Osteocyte (in vitro differentiated cells): Measurements from ENCODE around the gene TMEM11. TPM values are rescaled to one million over a fixed set of nuclear protein-coding genes. Genes with fewer than 3 reads are reported as not detected.

Experiments used
- DNase-seq: peaks from one replicate; pipeline ENCODE4 v3.0.0; 2021; ENCODE audit warnings: mixed read lengths; ENCODE audit not compliant: unreplicated experiment; ENCODE audit errors: extremely low spot score
- H3K27ac Mint-ChIP-seq: one replicate; pipeline ENCODE4 v1.8.0; 2021; ENCODE audit warnings: mild to moderate bottlenecking, mixed read lengths; ENCODE audit not compliant: unreplicated experiment
- H3K27me3 Mint-ChIP-seq: one replicate; pipeline ENCODE4 v1.8.0; 2021; ENCODE audit warnings: mixed read lengths; ENCODE audit not compliant: unreplicated experiment
- H3K36me3 Mint-ChIP-seq: one replicate; pipeline ENCODE4 v1.8.0; 2021; ENCODE audit warnings: mixed read lengths; ENCODE audit not compliant: unreplicated experiment
- H3K4me1 Mint-ChIP-seq: one replicate; pipeline ENCODE4 v1.8.0; 2021; ENCODE audit warnings: mixed read lengths; ENCODE audit not compliant: unreplicated experiment
- H3K4me3 Mint-ChIP-seq: one replicate; pipeline ENCODE4 v1.8.0; 2021; ENCODE audit warnings: mild to moderate bottlenecking, moderate library complexity, mixed read lengths; ENCODE audit not compliant: unreplicated experiment
- H3K9me3 Mint-ChIP-seq: one replicate; pipeline ENCODE4 v1.8.0; 2021; ENCODE audit warnings: mixed read lengths; ENCODE audit not compliant: unreplicated experiment
- CTCF ChIP-seq: fragments of 200-600 bp; sonication (generic); IDR thresholded peaks from 2 replicates; pipeline ENCODE4 v1.5.0; 2021; ENCODE audit warnings: antibody characterized with exemption, mild to moderate bottlenecking, moderate library complexity
- total RNA-seq: library from RNA; stranded (reverse); gene quantifications from 2 replicates; pipeline ENCODE4 v1.2.1, GENCODE V29; 2021

Gene TMEM11
- total RNA-seq, 1 donor from 2014 or later = 21.5 TPM

GRCh38 chr17:21171309-21171922 lies 42.5 kb downstream of the TMEM11 start:
- H3K27me3 Mint-ChIP-seq = no peaks in the 10 kb centered on the region
- H3K4me3 Mint-ChIP-seq = no peak overlapping the region
- no peaks in the 10 kb centered on the region for H3K4me1 Mint-ChIP-seq
- H3K9me3 Mint-ChIP-seq = no peaks in the 10 kb centered on the region
- TF ChIP-seq CTCF = no peak
- DNase-seq = peak; percentile 80
- no peak overlapping the region for H3K27ac Mint-ChIP-seq
- peaks cover 11% of the 10 kb centered on the region for H3K36me3 Mint-ChIP-seq

GRCh38 chr17:21170809-21171208 lies 43.2 kb downstream of the TMEM11 start:
- no peak overlapping the region for H3K27ac Mint-ChIP-seq
- H3K4me1 Mint-ChIP-seq = no peaks in the 10 kb centered on the region
- peaks cover 11% of the 10 kb centered on the region for H3K36me3 Mint-ChIP-seq
- TF ChIP-seq CTCF = no peak
- H3K27me3 Mint-ChIP-seq = no peaks in the 10 kb centered on the region
- no peak overlapping the region for H3K4me3 Mint-ChIP-seq
- no peak for DNase-seq
- H3K9me3 Mint-ChIP-seq = no peaks in the 10 kb centered on the region

GRCh38 chr17:21169496-21169895 lies 44.5 kb downstream of the TMEM11 start:
- peak; percentile 74 for DNase-seq
- TF ChIP-seq CTCF = no peak
- Mint-ChIP-seq H3K4me3 (no peak overlapping the region), H3K4me1 (no peaks in the 10 kb centered on the region), H3K36me3 (peaks cover 10% of the 10 kb centered on the region), H3K9me3 (no peaks in the 10 kb centered on the region), H3K27me3 (no peaks in the 10 kb centered on the region), H3K27ac (no peak overlapping the region)

GRCh38 chr17:21168555-21168865 lies 45.5 kb downstream of the TMEM11 start:
- no peaks in the 10 kb centered on the region for H3K4me1 Mint-ChIP-seq
- TF ChIP-seq CTCF = no peak

GRCh38 chr17:21167303-21167702 lies 46.7 kb downstream of the TMEM11 start:
- Mint-ChIP-seq H3K27ac (no peak overlapping the region), H3K27me3 (no peaks in the 10 kb centered on the region), H3K36me3 (peaks cover 6% of the 10 kb centered on the region), H3K9me3 (no peaks in the 10 kb centered on the region), H3K4me3 (no peak overlapping the region), H3K4me1 (peaks cover 3% of the 10 kb centered on the region)
- peak; percentile 19 for DNase-seq
- TF ChIP-seq CTCF = no peak

More at GRCh38 chr17:21168555-21168865, 45.5 kb downstream of the TMEM11 start:
- H3K27ac Mint-ChIP-seq = no peak overlapping the region
- H3K36me3 Mint-ChIP-seq = peaks cover 6% of the 10 kb centered on the region
- peak; percentile 69 for DNase-seq
- no peaks in the 10 kb centered on the region for H3K27me3 Mint-ChIP-seq
- H3K9me3 Mint-ChIP-seq = no peaks in the 10 kb centered on the region
- no peak overlapping the region for H3K4me3 Mint-ChIP-seq
